HepG2 (cell line): ENCODE results near the gene MICAL3. TPM values are rescaled to one million over a fixed set of nuclear protein-coding genes. Genes with fewer than 3 reads are reported as not detected.

Experiments used
- ATAC-seq: fragments of 200-7000 bp; cut with Tn5 transposase; 3 replicates; pipeline ENCODE4 v1.9.1; 2020; ENCODE audit warnings: mild to moderate bottlenecking, moderate library complexity
- BruUV-seq: library from RNA; stranded (reverse); fragments of 400-500 nt; replicated peaks from 2 replicates; lab custom pipeline; 2021; lab: Mats Ljungman, UMichigan
- CTCF ChIA-PET: fragments of 300-600 bp; formaldehyde crosslinking; extraction: SDS; loops from one replicate; lab custom pipeline; 2021; ENCODE audit warnings: low total read pairs, inconsistent platforms, low intra/inter-chr PET ratio; lab: Yijun Ruan, JAX
- POLR2A ChIA-PET: fragments of 350-600 bp; sonication (Branson Sonifier 250); formaldehyde crosslinking; loops from one replicate; lab custom pipeline; 2020; ENCODE audit warnings: antibody characterized with exemption, inconsistent platforms; lab: Yijun Ruan, JAX
- DNase-seq: peaks from one replicate; pipeline ENCODE4 v3.0.0-alpha.2; 2015; ENCODE audit warnings: low spot score
- FAIRE-seq: peaks from 3 replicates; lab custom pipeline; 2011; peaks lifted over from hg19 to GRCh38; lab: Jason Lieb, UNC
- H2AFZ ChIP-seq: one replicate; pipeline ENCODE4 v1.6.1; 2011; ENCODE audit warnings: low read length, inconsistent platforms
- H3K27ac ChIP-seq: fragments of 300-600 bp; 3 replicates; pipeline ENCODE4 v1.8.0; 2011; ENCODE audit warnings: mixed run types, mild to moderate bottlenecking, mixed read lengths, low read length, inconsistent platforms; ENCODE audit not compliant: insufficient read depth; ENCODE audit errors: extremely low read length
- H3K27me3 ChIP-seq, 2 experiments: fragments of 200-600 bp in 1 of 2; 2 replicates in 1 of 2; 3 replicates in 1 of 2; pipeline versions ENCODE4 v1.6.0 to v1.8.0; 2011; ENCODE audit warnings: low read length in 2 of 2, mild to moderate bottlenecking in 2 of 2, moderate library complexity in 2 of 2, inconsistent platforms in 1 of 2; ENCODE audit not compliant: insufficient read depth in 2 of 2, control insufficient read depth in 1 of 2
- H3K36me3 ChIP-seq, 2 experiments: fragments of 200-600 bp in 1 of 2; replicated peaks in 1 of 2; 2 replicates in 1 of 2; 3 replicates in 1 of 2; pipeline versions ENCODE4 v1.5.1 to v1.8.0; 2011; ENCODE audit warnings: low read length in 2 of 2, inconsistent platforms in 1 of 2; ENCODE audit not compliant: insufficient read depth in 2 of 2, control insufficient read depth in 1 of 2
- H3K4me1 ChIP-seq: 2 replicates; pipeline ENCODE4 v1.5.1; 2012; ENCODE audit warnings: low read length, inconsistent platforms; ENCODE audit not compliant: insufficient read depth
- H3K4me2 ChIP-seq: 2 replicates; pipeline ENCODE4 v1.6.0; 2011; ENCODE audit warnings: low read depth, low read length, inconsistent platforms
- H3K4me3 ChIP-seq, 3 experiments: fragments of 200-600 bp in 1 of 3; sonication (generic), shearing (Covaris generic) in 1 of 3; replicated peaks in 1 of 3; 2 replicates each; pipeline ENCODE4 v1.5.1; 2011 to 2016; ENCODE audit warnings: low read length in 3 of 3, inconsistent platforms in 2 of 3, low read depth in 2 of 3, mild to moderate bottlenecking in 2 of 3, control low read depth in 1 of 3, mixed read lengths in 1 of 3; ENCODE audit not compliant: insufficient read depth in 1 of 3
- H3K79me2 ChIP-seq: one replicate; pipeline ENCODE4 v1.6.1; 2011; ENCODE audit warnings: low read length, inconsistent platforms; ENCODE audit not compliant: insufficient read depth
- H3K9ac ChIP-seq: 2 replicates; pipeline ENCODE4 v1.6.0; 2011; ENCODE audit warnings: mild to moderate bottlenecking, low read depth, low read length, inconsistent platforms; ENCODE audit not compliant: insufficient read depth
- H3K9me3 ChIP-seq: 2 replicates; pipeline ENCODE4 v1.5.1; 2012; ENCODE audit warnings: mild to moderate bottlenecking, low read length
- H4K20me1 ChIP-seq: 2 replicates; pipeline ENCODE4 v1.6.0; 2011; ENCODE audit warnings: inconsistent platforms, mild to moderate bottlenecking, low read length, moderate library complexity; ENCODE audit not compliant: insufficient read depth
- CC2D1A ChIP-seq: sonication (generic); formaldehyde crosslinking; IDR thresholded peaks from 2 replicates; pipeline ENCODE4 v1.8.1; 2023; ENCODE audit warnings: mild to moderate bottlenecking, missing genetic modification reagents
- KAT7 ChIP-seq: IDR thresholded peaks from 2 replicates; pipeline ENCODE4 v1.6.1; 2018; ENCODE audit warnings: borderline replicate concordance, missing compliant biosample characterization
- MXD4 ChIP-seq: IDR thresholded peaks from 2 replicates; pipeline ENCODE4 v1.6.1; 2016; ENCODE audit warnings: mild to moderate bottlenecking, missing biosample characterization, missing genetic modification reagents
- SALL1 ChIP-seq: sonication (generic); formaldehyde crosslinking; IDR thresholded peaks from 2 replicates; pipeline ENCODE4 v1.8.0; 2022; ENCODE audit warnings: mild to moderate bottlenecking, missing genetic modification reagents
- SMARCC2 ChIP-seq: fragments of 450-650 bp; IDR thresholded peaks from 2 replicates; pipeline ENCODE4 v1.6.1; 2017; ENCODE audit warnings: antibody characterized with exemption, mild to moderate bottlenecking
- TEAD3 ChIP-seq: optimal IDR thresholded peaks from 2 replicates; pipeline ENCODE3; 2016; ENCODE audit warnings: borderline replicate concordance
- ZBTB33 ChIP-seq: sonication (generic); formaldehyde crosslinking; IDR thresholded peaks from 2 replicates; pipeline ENCODE4 v1.4.0; 2020; ENCODE audit warnings: missing genetic modification reagents
- ZBTB38 ChIP-seq: sonication (generic); formaldehyde crosslinking; IDR thresholded peaks from 2 replicates; pipeline ENCODE4 v1.5.1; 2020; ENCODE audit warnings: mild to moderate bottlenecking, missing genetic modification reagents
- ZFP91 ChIP-seq: sonication (generic); formaldehyde crosslinking; IDR thresholded peaks from 2 replicates; pipeline ENCODE4 v1.9.0; 2022; ENCODE audit warnings: missing genetic modification reagents, mild to moderate bottlenecking, borderline replicate concordance
- ZNF143 ChIP-seq: sonication (generic); formaldehyde crosslinking; IDR thresholded peaks from 2 replicates; pipeline ENCODE4 v1.4.0; 2020; ENCODE audit warnings: missing genetic modification reagents
- ZNF768 ChIP-seq: sonication (generic); formaldehyde crosslinking; IDR thresholded peaks from 2 replicates; pipeline ENCODE4 v1.4.0; 2020; ENCODE audit warnings: missing genetic modification reagents
- WGBS: methylation state at CpG from one replicate; pipeline ENCODE4 v1.1.6; 2017; ENCODE audit warnings: low lambda C conversion rate; 5-methylcytosine and 5-hydroxymethylcytosine counted together
- in situ Hi-C: cut with HindIII; loops from 2 replicates; pipeline ENCODE4 v1.10.0; 2017; ENCODE audit warnings: low pct_unique_long_range_greater_than_20kb; ENCODE audit not compliant: extremely low pct_ligation_motif_present
- intact Hi-C: fragments of 100-400 bp; cut with micrococcal nuclease; formaldehyde crosslinking; loops from one replicate; pipeline ENCODE4 v1.10.0; 2022; ENCODE audit not compliant: unreplicated experiment
- polyA plus RNA-seq, 8 experiments: library from polyadenylated mRNA; depleted of rRNA in 3 of 8; stranded (reverse) in 7 of 8; unstranded in 1 of 8; fragments of >200 nt; fragmentation: Illumina TruSeq in 4 of 8; extraction: Trizol in 4 of 8; gene quantifications; 2 replicates each; pipeline versions ENCODE4 v1.2.1 to v1.2.3, GENCODE V29; 2011 to 2016; ENCODE audit warnings: low read depth in 4 of 8, missing spikeins in 1 of 8, mixed read lengths in 1 of 8; ENCODE audit not compliant: insufficient read depth in 1 of 8
- total RNA-seq, 5 experiments: library from RNA; depleted of rRNA; stranded (reverse); fragments of >200 nt; fragmentation: Illumina TruSeq; extraction: Trizol; gene quantifications; 2 replicates each; pipeline ENCODE4 v1.2.3, GENCODE V29; 2016; ENCODE audit warnings: low read depth in 1 of 5
- TF ChIP-seq, protein P1 (sequence below): sonication (generic); formaldehyde crosslinking; IDR thresholded peaks from 2 replicates; pipeline ENCODE4 v1.5.1; 2020; ENCODE audit warnings: mild to moderate bottlenecking, missing genetic modification reagents, moderate library complexity
- TF ChIP-seq, protein P2 (sequence below): sonication (generic); formaldehyde crosslinking; IDR thresholded peaks from 2 replicates; pipeline ENCODE4 v1.4.0; 2020; ENCODE audit warnings: missing genetic modification reagents
- TF ChIP-seq, protein P3 (sequence below): sonication (generic); formaldehyde crosslinking; IDR thresholded peaks from 2 replicates; pipeline ENCODE4 v1.8.1; 2023; ENCODE audit warnings: missing genetic modification reagents, mild to moderate bottlenecking, borderline replicate concordance

The MICAL3 gene
- total and polyA plus RNA-seq, 2 of the 13 experiments (the other 11 are each of a cell fraction or from before 2014, with no cell fraction given) = 5.3 to 12.5 TPM

DNA sequence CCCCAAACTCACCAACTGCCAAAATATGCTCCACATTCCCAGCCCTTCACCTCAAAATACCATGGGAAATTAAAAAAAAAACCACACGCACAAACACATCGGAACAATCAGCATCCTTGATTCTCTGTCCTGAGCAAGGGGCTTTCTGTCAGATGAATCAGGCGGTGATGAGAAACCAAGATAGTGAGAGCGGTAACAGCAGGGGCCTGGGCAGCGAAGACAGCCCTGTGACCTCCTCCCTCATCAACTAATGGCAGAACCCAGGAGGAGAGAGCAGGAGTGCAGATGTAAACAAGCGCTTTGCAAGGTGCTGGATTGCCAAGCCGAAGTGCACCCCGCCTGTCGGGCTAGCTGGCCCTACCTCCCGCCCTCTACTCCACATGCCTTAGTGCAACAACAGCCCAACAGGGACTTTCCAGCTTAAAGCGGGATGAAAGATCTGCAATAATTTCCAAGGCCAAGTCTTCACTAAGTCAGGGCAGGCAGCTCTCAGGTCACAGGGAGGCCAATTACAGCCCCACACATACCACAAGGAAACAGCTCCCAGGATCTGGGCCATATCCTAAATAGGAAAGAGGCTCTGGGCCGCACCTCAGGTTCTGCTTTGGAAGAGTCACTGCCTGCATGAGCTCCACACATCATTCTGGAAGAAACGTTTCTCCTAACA lies 177.9 kb downstream of the MICAL3 start:
- 99% methylated on average over 11 of the region's 13 CpGs for WGBS
- CTCF ChIA-PET = no interaction called here
- in situ Hi-C loops = no loop called here

More for the DNA sequence above, 177.9 kb downstream of the MICAL3 start:
- FAIRE-seq (no peak), ATAC-seq (peak; percentile 54), DNase-seq (no peak)
- no peaks in the 10 kb centered on the region for H3K79me2 ChIP-seq
- H3K27me3 ChIP-seq = no peaks in the 10 kb centered on the region
- BruUV-seq = no TSS peak
- H3K9ac ChIP-seq = no peak overlapping the region
- TF ChIP-seq, protein P1, sequence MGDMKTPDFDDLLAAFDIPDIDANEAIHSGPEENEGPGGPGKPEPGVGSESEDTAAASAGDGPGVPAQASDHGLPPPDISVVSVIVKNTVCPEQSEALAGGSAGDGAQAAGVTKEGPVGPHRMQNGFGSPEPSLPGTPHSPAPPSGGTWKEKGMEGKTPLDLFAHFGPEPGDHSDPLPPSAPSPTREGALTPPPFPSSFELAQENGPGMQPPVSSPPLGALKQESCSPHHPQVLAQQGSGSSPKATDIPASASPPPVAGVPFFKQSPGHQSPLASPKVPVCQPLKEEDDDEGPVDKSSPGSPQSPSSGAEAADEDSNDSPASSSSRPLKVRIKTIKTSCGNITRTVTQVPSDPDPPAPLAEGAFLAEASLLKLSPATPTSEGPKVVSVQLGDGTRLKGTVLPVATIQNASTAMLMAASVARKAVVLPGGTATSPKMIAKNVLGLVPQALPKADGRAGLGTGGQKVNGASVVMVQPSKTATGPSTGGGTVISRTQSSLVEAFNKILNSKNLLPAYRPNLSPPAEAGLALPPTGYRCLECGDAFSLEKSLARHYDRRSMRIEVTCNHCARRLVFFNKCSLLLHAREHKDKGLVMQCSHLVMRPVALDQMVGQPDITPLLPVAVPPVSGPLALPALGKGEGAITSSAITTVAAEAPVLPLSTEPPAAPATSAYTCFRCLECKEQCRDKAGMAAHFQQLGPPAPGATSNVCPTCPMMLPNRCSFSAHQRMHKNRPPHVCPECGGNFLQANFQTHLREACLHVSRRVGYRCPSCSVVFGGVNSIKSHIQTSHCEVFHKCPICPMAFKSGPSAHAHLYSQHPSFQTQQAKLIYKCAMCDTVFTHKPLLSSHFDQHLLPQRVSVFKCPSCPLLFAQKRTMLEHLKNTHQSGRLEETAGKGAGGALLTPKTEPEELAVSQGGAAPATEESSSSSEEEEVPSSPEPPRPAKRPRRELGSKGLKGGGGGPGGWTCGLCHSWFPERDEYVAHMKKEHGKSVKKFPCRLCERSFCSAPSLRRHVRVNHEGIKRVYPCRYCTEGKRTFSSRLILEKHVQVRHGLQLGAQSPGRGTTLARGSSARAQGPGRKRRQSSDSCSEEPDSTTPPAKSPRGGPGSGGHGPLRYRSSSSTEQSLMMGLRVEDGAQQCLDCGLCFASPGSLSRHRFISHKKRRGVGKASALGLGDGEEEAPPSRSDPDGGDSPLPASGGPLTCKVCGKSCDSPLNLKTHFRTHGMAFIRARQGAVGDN (CRISPR knock-in tag) = 0 out of 2 replicates have a peak, but pooled peaks have one; percentile 18
- no peak for TF ChIP-seq MXD4 (CRISPR knock-in tag)
- TF ChIP-seq ZBTB33 (CRISPR knock-in tag) = peak; percentile 94
- TF ChIP-seq ZNF768 = no peak
- peak; percentile 16; the same call in 1 of the 2 replicates for TF ChIP-seq SALL1 (CRISPR knock-in tag)
- TF ChIP-seq ZNF143 (CRISPR knock-in tag) = no peak
- no peak for TF ChIP-seq ZFP91
- no peak for TF ChIP-seq SMARCC2
- TF ChIP-seq TEAD3 = no peak
- TF ChIP-seq, protein P2, sequence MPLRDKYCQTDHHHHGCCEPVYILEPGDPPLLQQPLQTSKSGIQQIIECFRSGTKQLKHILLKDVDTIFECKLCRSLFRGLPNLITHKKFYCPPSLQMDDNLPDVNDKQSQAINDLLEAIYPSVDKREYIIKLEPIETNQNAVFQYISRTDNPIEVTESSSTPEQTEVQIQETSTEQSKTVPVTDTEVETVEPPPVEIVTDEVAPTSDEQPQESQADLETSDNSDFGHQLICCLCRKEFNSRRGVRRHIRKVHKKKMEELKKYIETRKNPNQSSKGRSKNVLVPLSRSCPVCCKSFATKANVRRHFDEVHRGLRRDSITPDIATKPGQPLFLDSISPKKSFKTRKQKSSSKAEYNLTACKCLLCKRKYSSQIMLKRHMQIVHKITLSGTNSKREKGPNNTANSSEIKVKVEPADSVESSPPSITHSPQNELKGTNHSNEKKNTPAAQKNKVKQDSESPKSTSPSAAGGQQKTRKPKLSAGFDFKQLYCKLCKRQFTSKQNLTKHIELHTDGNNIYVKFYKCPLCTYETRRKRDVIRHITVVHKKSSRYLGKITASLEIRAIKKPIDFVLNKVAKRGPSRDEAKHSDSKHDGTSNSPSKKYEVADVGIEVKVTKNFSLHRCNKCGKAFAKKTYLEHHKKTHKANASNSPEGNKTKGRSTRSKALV = no peak
- TF ChIP-seq ZBTB38 (CRISPR knock-in tag) = peak; percentile 85
- TF ChIP-seq, protein P3, sequence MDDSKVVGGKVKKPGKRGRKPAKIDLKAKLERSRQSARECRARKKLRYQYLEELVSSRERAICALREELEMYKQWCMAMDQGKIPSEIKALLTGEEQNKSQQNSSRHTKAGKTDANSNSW (CRISPR knock-in tag) = no peak
- TF ChIP-seq KAT7 (CRISPR knock-in tag) = no peak
- no peak for TF ChIP-seq CC2D1A (CRISPR knock-in tag)
- intact Hi-C loops = no loop called here
- no peaks in the 10 kb centered on the region for H3K9me3 ChIP-seq
- no peak overlapping the region for H3K4me2 ChIP-seq
- H2AFZ ChIP-seq = no peak overlapping the region
- H4K20me1 ChIP-seq = no peaks in the 10 kb centered on the region
- no peak overlapping the region for H3K27ac ChIP-seq
- H3K36me3 ChIP-seq = 0 out of 5 replicates have a peak, but pooled peaks cover 0 to 2% of the 10 kb centered on the region in 2 experiments
- peaks cover 20% of the 10 kb centered on the region for H3K4me1 ChIP-seq
- no peak overlapping the region for H3K4me3 ChIP-seq
- POLR2A ChIA-PET = no interaction called here
